Measurements from ENCODE around the gene C11orf24.

DNA sequence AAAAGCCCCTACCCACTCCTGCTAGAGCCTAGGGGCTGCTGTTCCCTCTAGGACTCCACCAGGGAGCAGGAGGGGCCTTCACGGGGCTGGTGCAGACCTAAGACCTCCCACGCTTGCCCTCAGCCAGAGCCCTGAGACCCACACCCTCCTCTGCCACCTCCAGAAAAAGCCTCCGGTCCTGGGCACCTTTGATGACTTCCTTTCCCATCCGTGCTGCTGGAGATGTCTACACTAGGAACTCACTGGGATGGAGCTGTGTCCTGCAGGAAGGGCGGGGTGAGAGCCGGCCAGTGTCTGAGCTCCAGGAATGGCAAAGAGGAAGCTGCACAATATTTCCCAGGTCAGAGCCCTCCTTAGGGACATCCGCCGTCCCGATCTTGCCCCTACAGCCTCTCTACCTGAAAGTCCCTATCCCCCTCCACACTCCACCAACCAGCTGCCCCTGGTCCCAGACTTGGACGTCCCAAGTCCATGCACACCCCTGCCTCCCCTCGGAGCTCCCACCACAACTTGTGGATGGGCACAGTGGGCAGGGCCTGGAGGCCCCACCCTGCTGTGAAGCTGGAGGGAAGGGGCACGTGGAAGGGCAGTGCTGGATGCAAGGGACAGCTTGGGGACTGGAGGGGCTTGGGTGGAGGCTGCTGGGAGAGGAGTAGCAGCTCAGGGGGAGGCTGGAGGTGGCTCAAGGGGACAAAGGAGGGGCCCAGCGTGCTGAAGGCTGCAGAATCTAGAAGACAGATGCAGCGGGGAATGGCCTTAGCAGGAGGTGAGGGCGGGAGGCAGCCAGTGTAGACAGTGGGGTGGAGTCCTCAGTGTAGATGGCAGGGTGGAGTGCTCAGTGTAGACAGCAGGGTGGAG is 27.1 kb upstream of the C11orf24 start:
- TF ChIP-seq, protein P1, sequence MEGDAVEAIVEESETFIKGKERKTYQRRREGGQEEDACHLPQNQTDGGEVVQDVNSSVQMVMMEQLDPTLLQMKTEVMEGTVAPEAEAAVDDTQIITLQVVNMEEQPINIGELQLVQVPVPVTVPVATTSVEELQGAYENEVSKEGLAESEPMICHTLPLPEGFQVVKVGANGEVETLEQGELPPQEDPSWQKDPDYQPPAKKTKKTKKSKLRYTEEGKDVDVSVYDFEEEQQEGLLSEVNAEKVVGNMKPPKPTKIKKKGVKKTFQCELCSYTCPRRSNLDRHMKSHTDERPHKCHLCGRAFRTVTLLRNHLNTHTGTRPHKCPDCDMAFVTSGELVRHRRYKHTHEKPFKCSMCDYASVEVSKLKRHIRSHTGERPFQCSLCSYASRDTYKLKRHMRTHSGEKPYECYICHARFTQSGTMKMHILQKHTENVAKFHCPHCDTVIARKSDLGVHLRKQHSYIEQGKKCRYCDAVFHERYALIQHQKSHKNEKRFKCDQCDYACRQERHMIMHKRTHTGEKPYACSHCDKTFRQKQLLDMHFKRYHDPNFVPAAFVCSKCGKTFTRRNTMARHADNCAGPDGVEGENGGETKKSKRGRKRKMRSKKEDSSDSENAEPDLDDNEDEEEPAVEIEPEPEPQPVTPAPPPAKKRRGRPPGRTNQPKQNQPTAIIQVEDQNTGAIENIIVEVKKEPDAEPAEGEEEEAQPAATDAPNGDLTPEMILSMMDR (conservative IDR thresholded peaks at IDR 0.05), result no peak
- TF ChIP-seq ZFX (IDR thresholded peaks at IDR 0.05), result no peak

All from C4-2B (cell line).